ENCODE data around the gene STAB2.

The STAB2 gene

GRCh38 chr12:103583008-103583407 lies 4.1 kb upstream of the STAB2 start:
- FAIRE-seq, result peak; percentile 88

GRCh38 chr12:103586132-103586531 lies 941 bp upstream of the STAB2 start:
- FAIRE-seq, result no peak

GRCh38 chr12:103588680-103589079 lies 1.6 kb downstream of the STAB2 start:
- FAIRE-seq, result no peak

- FAIRE-seq, result no peak
These were observed 2.4 kb downstream of the STAB2 start for GRCh38 chr12:103589517-103589916.

GRCh38 chr12:103590271-103590670 lies 3.2 kb downstream of the STAB2 start:
- no peak for FAIRE-seq

- FAIRE-seq, result no peak
These were observed 9.9 kb downstream of the STAB2 start for GRCh38 chr12:103596981-103597380.

GRCh38 chr12:103599274-103599673 lies 12.2 kb downstream of the STAB2 start:
- no peak for FAIRE-seq

- no peak for FAIRE-seq
These were observed 14.1 kb downstream of the STAB2 start for GRCh38 chr12:103600967-103601728.

- FAIRE-seq, result no peak
These were observed 33.3 kb downstream of the STAB2 start for GRCh38 chr12:103620395-103620794.

- FAIRE-seq, result no peak
These were observed 36.6 kb downstream of the STAB2 start for GRCh38 chr12:103623716-103624115.

- FAIRE-seq, result no peak
These were observed 39.4 kb downstream of the STAB2 start for GRCh38 chr12:103626498-103626897.

GRCh38 chr12:103627189-103627855 lies 40.2 kb downstream of the STAB2 start:
- FAIRE-seq, result no peak

GRCh38 chr12:103632554-103633216 lies 45.6 kb downstream of the STAB2 start:
- no peak for FAIRE-seq

GRCh38 chr12:103634732-103635131 lies 47.7 kb downstream of the STAB2 start:
- no peak for FAIRE-seq

- FAIRE-seq, result no peak
These were observed 48.3 kb downstream of the STAB2 start for GRCh38 chr12:103635419-103635818.

GRCh38 chr12:103637021-103637420 lies 49.9 kb downstream of the STAB2 start:
- no peak for FAIRE-seq

- no peak for FAIRE-seq
These were observed 50.4 kb downstream of the STAB2 start for GRCh38 chr12:103637429-103637828.

- no peak for FAIRE-seq
These were observed 52.9 kb downstream of the STAB2 start for GRCh38 chr12:103639983-103640382.

- FAIRE-seq, result no peak
These were observed 53.3 kb downstream of the STAB2 start for GRCh38 chr12:103640410-103640809.

- no peak for FAIRE-seq
These were observed 53.8 kb downstream of the STAB2 start for GRCh38 chr12:103640831-103641230.

- FAIRE-seq, result no peak
These were observed 55.3 kb downstream of the STAB2 start for GRCh38 chr12:103642240-103642864.

- FAIRE-seq, result no peak
These were observed 58.1 kb downstream of the STAB2 start for GRCh38 chr12:103645202-103645601.

GRCh38 chr12:103647267-103647666 lies 60.2 kb downstream of the STAB2 start:
- no peak for FAIRE-seq

GRCh38 chr12:103652808-103653207 lies 65.7 kb downstream of the STAB2 start:
- no peak for FAIRE-seq
